ENCODE data around the gene EFNA4.
"Not testable (repeated sequence)": the region's sequence is repeated elsewhere in the genome, so short reads cannot be mapped to it uniquely, and the experiment has no call there.

EFNA4 gene

DNA sequence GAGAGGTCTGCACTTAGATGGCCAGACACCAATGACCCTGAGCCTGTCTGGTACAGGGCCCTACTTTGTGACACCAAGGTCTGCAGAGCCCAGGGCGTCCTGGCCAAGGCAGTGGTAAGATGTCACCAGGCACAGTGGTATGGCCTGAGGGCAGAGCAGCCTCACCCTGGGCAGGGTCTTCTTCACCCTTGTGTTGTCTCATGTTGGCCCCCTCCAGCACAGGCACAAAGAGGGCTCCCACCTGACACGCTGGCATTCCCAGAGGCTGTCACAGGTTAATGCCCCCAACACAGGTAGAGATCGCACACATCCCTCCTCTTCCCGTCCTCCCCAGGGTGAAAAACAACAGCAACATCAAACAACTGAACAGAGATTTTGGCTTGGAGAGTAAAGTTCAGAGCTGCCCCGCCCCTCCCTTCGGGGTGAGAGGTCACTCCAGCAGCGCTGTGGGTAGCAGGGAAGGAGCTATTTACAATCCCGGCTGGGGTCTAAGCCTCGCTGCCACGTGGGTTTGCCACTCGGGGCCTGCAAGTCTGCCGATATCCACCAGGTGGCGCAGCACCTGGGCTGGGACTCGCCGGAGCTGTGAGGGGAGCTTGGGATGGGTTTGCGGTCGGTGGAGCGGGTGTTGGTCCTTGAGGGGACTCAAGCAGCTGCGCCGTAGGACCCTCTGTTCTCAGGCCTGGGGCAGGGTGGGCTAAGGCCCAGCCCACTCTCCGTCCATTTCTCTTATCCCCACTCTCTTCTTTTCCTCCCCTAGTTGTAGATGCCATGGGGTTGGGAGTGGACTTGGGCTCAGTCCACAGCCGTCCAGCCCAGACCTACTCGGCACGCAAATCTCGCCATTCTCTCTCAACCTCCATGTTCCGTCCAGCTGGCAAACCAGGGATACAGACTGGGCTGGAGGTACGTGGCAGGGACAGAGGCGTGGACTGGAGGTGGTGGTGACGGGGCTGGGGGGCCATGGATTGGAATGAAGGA lies 27.8 kb downstream of the EFNA4 start:
- DNase-seq = peak; percentile 77

DNA sequence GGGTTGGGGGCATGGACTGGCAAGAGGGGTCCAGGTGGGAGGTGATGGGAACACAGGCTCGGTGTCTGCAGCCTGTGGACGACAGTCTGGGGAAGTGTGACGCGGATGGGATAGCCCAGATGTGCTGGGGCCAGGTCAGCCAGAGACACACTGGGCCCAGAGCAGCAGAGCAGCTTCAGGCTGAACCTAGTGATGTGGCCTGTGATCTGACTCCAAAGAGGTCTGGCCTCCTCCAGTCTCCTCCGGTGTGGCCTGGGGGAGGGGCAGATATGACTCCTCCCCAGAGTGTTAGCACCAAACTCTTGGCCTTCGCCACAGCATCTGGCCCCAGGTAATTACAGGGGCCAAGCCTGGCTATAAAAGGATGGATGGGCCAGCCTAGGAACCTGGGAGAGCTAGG lies 28.6 kb downstream of the EFNA4 start:
- no peak for DNase-seq

DNA sequence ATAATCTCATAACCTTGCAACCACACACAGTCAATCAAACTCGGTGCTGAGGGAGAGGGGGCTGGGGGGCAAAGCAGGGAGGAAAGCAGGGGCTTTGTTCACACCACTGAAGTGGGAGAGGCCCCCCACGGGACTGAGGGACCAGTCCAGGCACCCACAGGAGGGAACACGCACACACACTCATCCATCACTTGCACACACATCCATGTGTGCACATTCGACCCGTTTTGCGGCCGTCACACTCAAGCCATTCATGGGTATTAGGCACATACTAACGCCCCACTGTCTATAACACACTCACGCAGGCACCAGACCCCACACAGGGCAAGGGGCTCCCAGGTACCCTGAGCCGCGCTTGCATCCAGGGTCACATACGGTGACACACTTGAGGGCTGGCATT lies 29.1 kb downstream of the EFNA4 start:
- DNase-seq = no peak

DNA sequence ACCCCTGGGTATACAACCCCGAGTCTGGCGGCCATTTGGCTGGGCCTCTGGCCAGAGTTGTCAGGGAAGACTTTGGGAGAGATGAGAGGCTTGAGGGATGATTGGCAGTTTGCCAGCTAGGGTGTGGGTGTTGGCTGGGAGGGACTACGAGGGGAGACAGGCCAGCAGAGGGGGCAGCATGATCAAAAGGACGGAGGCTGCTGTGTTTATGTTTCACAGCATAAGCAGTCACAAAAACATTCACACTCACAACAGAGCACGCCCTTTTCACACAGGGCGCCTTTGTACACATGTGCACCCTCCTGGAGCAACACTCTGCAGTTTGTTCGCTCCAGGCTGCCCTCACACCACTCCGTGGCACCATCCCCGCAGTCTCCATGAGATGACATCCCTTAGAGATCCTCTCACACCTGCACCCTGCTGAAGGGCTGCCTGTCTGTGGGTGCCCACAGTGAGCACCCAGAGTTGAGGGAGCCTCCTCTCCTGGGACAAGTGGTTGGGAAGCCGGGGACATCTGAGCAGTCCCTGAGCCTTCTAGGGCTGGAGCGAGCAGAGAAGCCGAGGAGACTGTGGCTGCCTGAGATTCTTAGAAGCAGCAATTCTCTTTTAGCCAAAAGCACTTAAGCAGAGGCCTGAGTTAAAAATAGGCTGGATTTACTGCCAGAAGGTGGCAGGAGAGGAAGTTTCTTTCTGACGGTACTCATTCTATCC lies 30.5 kb downstream of the EFNA4 start:
- peak; percentile 97 for DNase-seq

DNA sequence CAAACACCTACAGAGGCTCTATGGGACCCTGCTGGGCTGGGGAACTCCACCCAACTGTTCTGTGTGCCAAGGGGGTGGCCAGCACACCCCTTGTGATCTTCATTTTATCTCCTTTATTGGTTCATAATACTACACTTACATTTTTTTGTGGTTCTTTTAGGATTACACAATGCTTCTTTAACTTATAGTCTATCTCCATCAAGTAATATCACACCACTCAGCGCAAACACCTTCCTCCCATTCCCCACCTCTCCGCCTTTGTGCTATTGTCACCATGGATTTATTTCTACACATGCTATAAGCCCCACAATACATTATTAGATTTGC lies 31.0 kb downstream of the EFNA4 start:
- DNase-seq = no peak

DNA sequence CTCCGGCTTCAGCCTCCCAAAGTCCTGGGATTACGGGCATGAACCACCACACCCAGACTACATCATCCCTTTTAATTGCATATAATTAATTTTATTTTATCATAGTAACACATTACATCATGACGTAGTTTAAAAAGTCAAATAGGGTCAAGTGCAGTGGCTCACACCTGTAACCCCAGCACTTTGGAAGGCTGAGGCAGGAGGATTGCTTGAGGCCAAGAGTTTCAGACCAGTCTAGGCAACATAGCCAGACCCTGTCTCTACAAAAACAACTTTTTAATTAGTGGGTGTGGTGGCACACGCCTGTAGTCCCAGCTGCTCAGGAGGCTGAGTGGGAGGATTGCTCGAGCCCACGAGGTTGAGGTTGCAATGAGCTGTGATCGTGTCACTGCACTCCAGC lies 35.8 kb downstream of the EFNA4 start:
- DNase-seq = no peak

DNA sequence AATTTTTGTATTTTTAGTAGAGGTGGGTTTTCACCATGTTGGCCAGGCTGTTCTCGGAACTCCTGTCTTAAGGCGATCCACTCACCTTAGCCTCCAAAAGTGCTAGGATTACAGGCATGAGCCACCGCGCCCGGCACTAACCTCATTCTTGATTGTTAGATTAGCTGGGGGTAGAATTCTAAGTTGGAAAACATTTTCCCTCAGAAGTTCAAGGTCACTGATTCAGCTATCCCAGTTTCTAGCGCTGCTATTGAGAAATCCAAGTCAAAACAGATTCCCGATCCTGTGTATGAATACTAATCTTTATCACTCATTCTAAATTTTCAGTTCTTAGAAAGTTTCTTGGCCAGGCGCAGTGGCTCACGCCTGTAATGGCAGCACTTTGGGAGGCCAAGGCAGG lies 39.8 kb downstream of the EFNA4 start:
- no peak for DNase-seq

DNA sequence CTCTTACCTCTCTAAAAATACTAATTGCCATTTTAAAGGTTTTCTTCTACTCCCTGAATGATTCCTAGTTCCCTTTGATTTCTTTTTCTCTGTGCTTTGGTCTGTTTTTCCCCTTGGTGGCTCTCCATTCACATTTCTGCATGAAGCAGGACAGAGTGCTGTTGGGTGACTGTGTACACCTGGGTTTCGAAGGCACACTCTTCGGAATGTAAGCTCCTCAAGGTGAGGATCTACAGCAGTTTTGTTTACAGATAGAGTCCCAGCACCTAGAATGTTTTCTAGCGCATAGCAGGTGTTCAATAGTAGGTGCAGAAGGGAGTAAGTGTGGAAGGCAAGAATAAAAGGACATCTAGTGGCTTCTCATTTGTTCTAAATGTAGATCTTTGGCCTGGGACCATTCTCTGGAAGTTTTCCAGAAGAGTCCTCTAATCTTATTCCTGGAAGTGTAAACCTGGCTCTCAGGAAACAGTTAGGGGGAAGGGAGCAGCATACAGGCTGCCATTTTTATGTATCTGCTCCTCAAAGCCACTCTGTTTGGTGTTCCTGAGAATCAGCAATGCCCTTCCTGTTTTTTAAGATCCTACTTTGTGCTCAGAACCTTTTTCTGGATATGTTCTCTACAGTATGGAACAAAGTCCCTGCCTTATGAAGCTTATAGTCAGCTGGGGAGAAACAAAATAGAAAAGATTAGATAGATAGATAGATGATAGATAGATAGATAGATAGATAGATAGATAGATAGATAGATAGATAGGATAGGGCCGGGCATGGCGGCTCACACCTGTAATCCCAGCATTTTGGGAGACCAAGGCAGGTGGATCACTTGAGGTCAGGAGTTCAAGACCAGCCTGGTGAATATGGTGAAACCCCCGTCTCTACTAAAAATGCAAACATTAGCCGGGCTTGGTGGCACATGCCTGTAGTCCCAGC lies 41.3 kb downstream of the EFNA4 start:
- DNase-seq = no peak

DNA sequence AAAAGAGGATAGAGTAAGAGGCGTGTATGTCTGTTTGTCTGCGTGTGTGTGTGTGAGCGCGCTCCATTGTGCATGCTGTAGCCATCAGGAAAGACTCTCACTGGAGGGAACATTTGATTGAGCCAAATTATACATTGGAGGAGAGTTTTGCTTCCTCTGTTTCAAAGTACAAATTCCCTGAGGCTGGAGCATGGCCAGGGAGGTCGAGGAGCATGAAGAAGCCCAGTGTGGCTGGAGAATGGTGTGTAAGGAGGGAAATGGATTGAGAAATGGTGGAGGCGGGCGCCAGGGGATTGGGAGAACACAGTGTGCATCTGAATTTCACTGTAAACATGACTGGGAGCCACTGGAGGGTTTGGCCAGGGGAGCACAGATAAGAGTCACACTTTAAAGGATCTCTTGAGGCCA lies 42.1 kb downstream of the EFNA4 start:
- DNase-seq = no peak

DNA sequence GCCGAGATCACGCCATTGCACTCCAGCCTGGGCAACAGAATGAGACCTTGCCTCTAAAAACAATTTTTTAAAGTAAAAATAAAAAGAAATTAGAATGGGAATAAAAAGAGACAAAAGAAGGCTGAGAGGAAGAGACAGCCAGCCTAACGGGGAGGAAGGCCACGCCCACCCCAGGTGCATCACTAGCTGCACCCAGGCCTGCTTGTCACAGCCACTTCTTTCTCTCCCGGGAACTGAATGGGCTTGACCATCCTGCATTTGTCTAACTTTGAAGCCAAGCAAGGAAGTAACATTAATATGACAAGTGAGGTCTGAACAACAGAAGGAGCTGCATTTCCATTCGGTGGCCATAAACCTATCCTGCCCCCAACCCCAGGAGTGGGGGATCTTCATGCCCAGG lies 43.3 kb downstream of the EFNA4 start:
- no peak for DNase-seq

DNA sequence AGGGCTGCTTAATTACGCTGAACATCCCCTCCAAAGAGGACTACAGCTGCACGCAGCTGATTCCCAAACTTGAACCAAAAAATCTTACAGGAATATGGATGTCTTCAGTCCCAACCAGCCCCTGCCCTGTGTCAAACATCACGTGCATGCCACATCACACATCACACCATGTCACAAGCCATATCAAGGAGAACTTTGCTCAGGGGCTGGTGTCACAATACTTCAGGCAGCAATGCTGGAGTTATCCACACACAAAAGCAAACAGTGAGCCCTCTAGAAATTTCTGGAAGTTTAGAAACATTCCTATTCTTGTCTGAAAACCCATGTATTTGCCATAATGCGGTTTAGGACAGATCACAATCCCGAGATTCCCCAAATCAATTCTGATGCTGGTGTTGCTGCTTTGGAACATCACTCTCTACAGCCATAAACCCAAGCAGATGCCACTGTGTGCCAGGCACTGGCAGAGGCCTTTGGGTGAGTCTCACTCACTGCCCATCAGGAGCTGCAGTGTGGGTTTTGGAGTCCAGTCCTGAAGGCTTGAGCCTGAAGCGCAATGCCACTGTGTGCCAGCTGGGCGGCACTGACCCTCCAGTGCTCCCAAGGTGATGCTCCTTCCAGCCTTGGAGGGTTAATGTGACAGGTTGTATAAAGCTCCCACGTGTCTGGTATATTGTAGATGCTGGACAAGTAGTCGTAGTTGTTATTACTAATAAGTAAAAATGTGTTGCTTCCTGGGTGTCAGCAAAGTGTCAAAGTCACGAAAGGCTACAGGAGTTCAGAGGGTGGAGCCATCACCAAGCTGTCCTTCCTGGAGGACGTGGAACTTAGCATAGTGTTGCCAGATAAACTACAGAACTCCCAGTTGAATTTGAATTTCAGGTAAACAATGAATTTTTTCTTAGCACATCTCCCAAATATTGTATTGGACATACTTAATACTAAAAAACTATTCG lies 44.0 kb downstream of the EFNA4 start:
- DNase-seq = no peak

DNA sequence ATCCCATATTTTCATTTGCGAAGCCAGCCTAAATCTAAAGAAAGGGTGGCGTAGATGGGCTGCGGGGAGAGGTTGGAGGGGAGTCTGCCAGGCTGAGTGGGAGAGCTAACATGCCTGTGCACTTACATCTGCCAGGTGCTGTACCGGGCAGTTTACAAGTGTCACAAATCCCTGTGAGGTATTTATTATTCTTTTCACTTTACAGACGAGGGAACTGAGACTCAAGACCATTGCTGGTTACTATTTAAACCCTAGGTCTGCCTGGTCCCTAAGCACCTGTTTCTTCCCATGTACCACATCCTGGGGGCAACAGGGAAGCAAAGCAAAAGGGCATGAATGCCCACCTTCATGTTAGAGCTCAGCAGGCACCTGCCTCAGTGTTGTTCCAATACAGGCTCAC lies 44.8 kb downstream of the EFNA4 start:
- no peak for DNase-seq

DNA sequence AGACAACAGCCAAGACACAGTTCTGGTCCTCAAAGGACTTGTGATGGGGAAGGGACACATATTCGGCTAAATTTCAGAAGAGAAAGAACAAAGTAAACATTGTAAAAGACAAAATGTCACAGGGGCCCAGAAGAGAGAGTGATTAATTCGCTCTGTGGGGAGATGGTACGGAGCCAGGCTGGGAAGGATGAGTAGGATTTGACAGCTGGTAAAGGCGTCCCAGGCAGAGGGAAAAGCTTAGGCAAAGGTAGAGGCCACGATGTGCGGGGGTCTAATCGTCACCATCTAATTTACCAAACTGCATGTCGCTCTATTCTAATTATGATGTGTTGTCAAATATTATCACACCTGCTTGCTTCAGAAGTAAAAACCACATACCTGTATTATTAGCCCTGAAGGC lies 46.8 kb downstream of the EFNA4 start:
- no peak for DNase-seq

DNA sequence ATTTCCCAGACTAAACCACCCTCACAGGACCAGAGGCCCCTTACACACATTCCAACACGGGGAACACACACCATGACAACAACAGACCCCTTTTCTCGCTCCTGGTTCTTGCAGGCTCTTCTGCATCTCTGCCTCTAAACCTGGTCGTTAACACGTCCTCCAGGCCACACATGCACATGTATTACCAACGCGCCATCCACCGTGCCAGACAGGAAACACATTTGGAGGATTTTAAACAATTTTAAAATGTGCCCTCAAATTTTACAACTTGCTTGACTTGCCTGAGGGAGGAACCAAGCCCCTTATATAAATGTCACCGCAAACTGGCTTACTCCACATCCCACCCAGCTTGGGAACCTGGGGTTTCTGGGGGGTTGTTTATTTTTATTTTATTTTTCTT lies 47.3 kb downstream of the EFNA4 start:
- no peak for DNase-seq

DNA sequence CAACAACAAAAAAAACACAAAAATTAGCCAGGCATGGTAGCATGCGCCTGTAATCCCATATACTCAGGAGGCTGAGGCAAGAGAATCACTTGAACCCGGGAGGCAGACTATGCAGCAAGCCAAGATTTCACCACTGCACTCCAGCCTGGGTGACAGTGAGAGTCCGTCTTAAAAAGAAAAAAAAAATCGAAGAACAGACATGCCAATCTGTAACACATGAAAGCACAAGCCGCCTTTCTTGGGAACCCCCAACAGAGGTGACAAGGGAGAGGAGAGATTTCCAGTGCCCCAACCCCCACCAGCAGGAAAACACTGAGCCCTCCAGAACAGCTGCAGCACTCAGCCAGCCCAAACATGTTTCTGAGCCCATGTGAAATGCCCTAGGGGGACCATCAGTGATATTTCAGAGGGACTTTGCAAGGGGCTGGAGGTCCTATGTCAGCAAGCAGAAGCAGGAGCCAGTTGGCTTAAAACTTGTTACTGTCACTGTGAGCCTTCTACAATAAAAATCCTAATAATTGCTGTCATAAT lies 50.0 kb downstream of the EFNA4 start:
- no peak for DNase-seq

DNA sequence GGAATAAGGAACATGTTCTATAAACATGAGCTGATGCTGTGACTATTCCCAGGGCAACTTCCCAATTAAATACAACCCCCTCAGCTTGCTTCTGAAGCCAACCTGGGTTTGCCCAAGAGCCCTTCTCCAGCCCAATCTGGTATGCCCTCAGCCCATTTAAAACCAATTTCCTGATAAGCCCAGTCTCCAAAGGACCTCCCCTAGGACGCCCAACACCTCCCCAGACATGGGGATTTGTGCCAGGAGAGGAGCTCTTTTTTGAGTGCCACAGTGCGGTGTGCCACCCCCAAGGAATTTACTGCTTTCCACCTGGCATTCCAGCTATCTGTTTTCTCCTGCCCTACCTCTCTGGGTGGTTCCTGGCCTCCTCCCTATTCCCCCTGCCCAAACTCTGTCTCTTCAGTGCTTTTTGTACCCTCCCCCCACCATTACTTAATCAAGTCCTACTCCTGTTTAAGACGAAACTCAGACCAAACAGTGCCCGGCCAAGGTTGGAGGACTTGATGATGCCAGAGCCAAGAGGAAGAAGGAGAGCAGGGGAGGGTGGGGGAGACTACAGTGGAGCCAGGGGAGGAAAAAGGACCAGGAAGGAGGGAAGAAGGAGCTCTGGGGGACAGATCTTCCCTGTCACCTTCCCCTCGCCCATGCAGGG lies 52.7 kb downstream of the EFNA4 start:
- DNase-seq = no peak

DNA sequence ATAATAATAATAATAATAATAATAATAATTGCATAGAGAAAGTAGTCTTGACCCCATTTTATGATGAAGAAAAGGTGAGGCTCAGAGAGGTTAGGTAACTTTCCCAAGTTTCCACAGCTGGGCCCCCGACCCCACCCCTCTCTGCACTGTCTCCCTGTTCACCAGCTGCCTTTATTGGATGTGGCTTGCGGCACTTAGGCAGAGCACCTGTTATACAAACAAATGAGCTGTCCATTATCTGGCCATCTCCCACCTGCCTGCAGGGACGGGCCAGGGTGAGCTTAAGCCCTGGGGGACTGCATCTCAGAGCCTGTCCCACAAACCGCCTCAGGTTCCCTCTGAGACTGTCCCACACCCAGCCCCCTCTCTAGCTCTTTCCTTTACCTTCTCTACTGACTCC lies 54.1 kb downstream of the EFNA4 start:
- DNase-seq = peak; percentile 26

DNA sequence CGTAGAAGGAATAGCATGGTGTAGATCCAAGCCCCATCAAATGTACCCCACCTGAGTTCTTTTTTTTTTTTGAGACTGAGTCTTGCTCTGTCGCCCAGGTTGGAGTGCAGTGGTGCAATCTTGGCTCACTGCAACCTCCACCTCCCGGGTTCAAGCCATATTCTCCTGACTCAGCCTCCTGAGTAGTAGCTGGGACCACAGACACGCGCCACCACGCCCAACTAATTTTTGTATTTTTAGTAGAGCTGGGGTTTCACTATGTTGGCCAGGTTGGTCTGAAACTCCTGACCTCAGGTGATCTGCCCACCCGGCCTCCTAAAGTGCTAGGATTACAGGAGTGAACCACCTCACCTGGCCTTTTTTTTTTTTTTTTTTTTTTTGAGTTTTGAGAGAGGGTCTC lies 54.5 kb downstream of the EFNA4 start:
- DNase-seq = not testable (repeated sequence)

Measured in COR-L47 (cell line).